Measurements from ENCODE around the gene R3HDM2.
A peak's percentile ranks its signal among the peaks of the same experiment; 100 is the strongest.

The R3HDM2 gene

DNA sequence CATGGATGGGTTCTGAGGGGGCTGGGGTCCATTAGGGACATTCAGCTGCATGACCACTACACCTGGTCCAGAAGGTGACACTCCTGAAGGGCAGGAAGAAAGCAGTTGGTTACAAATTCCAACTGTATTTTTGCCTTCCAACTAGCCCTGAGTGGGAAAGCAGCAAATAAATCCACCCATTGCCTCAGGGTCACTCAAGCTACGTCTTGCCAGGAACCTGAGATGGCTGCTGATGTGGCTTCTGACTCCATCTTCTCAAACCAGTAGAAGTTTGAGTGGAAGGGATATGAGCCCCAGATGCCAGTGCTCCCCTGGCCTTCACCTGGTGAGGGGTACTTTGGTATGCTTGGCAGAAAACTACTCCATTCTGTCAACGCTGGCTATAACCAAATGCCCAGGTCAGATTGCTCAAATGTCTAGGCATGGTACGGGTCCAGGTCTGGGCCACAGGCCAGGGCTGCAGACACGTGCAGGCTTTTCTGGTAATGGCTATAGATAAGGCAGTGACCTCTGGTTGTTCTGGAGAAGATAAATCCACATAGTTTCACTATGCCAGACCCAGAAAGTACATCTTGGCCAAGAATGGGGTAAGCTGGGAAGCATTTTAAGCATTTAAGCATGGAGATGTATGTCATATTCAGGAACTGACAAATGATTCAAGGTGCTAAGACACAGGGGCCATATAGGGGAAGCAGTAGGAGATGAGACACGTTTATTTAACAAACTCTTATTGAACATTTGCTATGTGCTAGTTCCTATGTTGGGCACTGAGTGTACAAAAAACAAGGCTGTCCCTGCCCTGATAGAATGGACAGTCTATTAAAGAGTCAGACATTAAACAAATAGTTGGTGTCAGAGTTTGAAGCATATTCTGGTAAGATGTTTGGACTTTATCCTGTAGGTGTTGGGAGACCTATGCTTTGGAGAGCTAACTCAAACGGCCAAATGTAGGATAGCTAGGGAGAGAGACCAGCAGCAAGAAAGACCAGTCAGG lies 171.6 kb downstream of the R3HDM2 start:
- H3K27ac ChIP-seq (ENCODE audit: insufficient read depth, low read depth, low read length, poor library complexity, severe bottlenecking), result no peak overlapping the region
- H3K9me3 ChIP-seq (ENCODE audit: control insufficient read depth, low read length), result no peaks in the 10 kb centered on the region
- no peaks in the 10 kb centered on the region for H3K27me3 ChIP-seq (ENCODE audit: control insufficient read depth, insufficient read depth, low read length, poor library complexity, severe bottlenecking)
- 89 to 92% methylated on average over 6 of the region's 6 CpGs for WGBS, 2 experiments
- H3K4me3 ChIP-seq (ENCODE audit: insufficient read depth, low read depth, low read length), result no peak overlapping the region
- H3K36me3 ChIP-seq (ENCODE audit: control insufficient read depth, insufficient read depth, low read length), result peaks cover 27% of the 10 kb centered on the region
- peaks cover 27% of the 10 kb centered on the region for H3K4me1 ChIP-seq (ENCODE audit: control insufficient read depth, insufficient read depth, low read length)

DNA sequence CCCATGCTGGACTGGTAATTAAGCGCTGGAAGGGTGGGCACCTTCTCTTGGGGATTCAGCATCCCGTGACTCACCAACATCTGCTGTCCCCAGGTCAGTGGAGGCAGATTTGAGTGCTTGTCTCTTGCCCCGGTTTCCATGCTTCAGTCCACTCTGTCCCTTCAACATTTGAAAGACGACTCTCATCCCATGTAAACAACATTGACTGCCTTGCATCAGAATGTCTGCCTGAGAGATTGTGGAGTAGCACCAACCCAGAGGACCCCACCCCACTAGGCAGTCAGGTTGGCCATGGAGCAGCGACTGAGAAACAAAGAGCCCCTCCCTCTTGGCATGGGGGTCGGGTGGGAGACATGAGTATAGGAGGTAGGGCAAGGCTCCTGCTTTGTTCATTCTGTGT lies 174.9 kb downstream of the R3HDM2 start:
- H3K36me3 ChIP-seq (ENCODE audit: control insufficient read depth, insufficient read depth, low read length), result peaks cover 27% of the 10 kb centered on the region
- 95 to 97% methylated on average over 6 of the region's 6 CpGs for WGBS, 2 experiments
- peaks cover 7% of the 10 kb centered on the region for H3K4me1 ChIP-seq (ENCODE audit: control insufficient read depth, insufficient read depth, low read length)

GRCh38 chr12:57254506-57255280 lies 176.2 kb downstream of the R3HDM2 start:
- no peak overlapping the region for H3K27ac ChIP-seq (ENCODE audit: insufficient read depth, low read depth, low read length, poor library complexity, severe bottlenecking)
- H3K9me3 ChIP-seq (ENCODE audit: control insufficient read depth, low read length), result no peaks in the 10 kb centered on the region
- no peaks in the 10 kb centered on the region for H3K27me3 ChIP-seq (ENCODE audit: control insufficient read depth, insufficient read depth, low read length, poor library complexity, severe bottlenecking)
- H3K36me3 ChIP-seq (ENCODE audit: control insufficient read depth, insufficient read depth, low read length), result peaks cover 27% of the 10 kb centered on the region
- no peaks in the 10 kb centered on the region for H3K4me1 ChIP-seq (ENCODE audit: control insufficient read depth, insufficient read depth, low read length)
- WGBS, 2 experiments, result 96 to 97% methylated on average over 14 of the region's 14 CpGs
- H3K4me3 ChIP-seq (ENCODE audit: insufficient read depth, low read depth, low read length), result no peak overlapping the region

More for the DNA sequence above, 174.9 kb downstream of the R3HDM2 start:
- H3K9me3 ChIP-seq (ENCODE audit: control insufficient read depth, low read length), result no peaks in the 10 kb centered on the region
- H3K27ac ChIP-seq (ENCODE audit: insufficient read depth, low read depth, low read length, poor library complexity, severe bottlenecking), result no peak overlapping the region
- H3K4me3 ChIP-seq (ENCODE audit: insufficient read depth, low read depth, low read length), result no peak overlapping the region
- H3K27me3 ChIP-seq (ENCODE audit: control insufficient read depth, insufficient read depth, low read length, poor library complexity, severe bottlenecking), result no peaks in the 10 kb centered on the region

DNA sequence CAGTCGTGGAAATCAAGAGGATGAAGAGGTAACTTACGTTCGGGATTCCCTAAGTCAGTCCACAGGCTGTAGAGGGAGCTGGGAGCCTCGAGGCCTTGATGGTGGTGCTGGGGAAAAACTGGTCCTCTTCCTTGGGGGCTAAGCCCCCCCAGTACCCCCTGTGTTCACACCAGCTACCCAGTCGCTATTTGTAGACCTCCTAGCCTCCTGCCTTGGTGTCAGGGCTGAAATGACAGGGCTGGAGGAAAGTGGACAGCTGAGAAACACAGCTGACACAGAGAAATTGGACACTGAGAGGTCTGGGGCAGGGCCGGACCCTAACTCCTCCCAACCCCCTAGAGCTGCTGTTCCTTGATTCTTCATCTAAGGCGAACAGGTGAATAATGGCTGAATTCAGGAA lies 179.9 kb downstream of the R3HDM2 start, which contains the start of gene STAC3:
Gene STAC3 (minus strand): TSS at position 232 of the 400 bp plus-strand sequence. CDS start 1,551 bp downstream, outside the sequence.
- H3K27me3 ChIP-seq (ENCODE audit: control insufficient read depth, insufficient read depth, low read length, poor library complexity, severe bottlenecking), result no peaks in the 10 kb centered on the region
- 61 to 65% methylated on average over 7 of the region's 7 CpGs for WGBS, 2 experiments
- no peak within 1 kb of the TSS for H3K27ac ChIP-seq (ENCODE audit: insufficient read depth, low read depth, low read length, poor library complexity, severe bottlenecking)
- no peaks in the 10 kb centered on the region for H3K9me3 ChIP-seq (ENCODE audit: control insufficient read depth, low read length)
- H3K36me3 ChIP-seq (ENCODE audit: control insufficient read depth, insufficient read depth, low read length), result peaks cover 4% of the 10 kb centered on the region
- no peak within 1 kb of the TSS for H3K4me3 ChIP-seq (ENCODE audit: insufficient read depth, low read depth, low read length)
- H3K4me1 ChIP-seq (ENCODE audit: control insufficient read depth, insufficient read depth, low read length), result no peaks in the 10 kb centered on the region

- no peak overlapping the region for H3K27ac ChIP-seq (ENCODE audit: insufficient read depth, low read depth, low read length, poor library complexity, severe bottlenecking)
Measured at GRCh38 chr12:57250541-57250940, 180.3 kb downstream of the R3HDM2 start.

GRCh38 chr12:57248934-57249742 lies 181.7 kb downstream of the R3HDM2 start:
- Histone ChIP-seq H3K36me3 (ENCODE audit: control insufficient read depth, insufficient read depth, low read length) (no peaks in the 10 kb centered on the region), H3K9me3 (ENCODE audit: control insufficient read depth, low read length) (no peaks in the 10 kb centered on the region), H3K27ac (ENCODE audit: insufficient read depth, low read depth, low read length, poor library complexity, severe bottlenecking) (no peak overlapping the region), H3K4me3 (ENCODE audit: insufficient read depth, low read depth, low read length) (no peak overlapping the region), H3K4me1 (ENCODE audit: control insufficient read depth, insufficient read depth, low read length) (no peaks in the 10 kb centered on the region), H3K27me3 (ENCODE audit: control insufficient read depth, insufficient read depth, low read length, poor library complexity, severe bottlenecking) (peaks cover 6% of the 10 kb centered on the region)
- WGBS, 2 experiments, result 89 to 93% methylated on average over 7 of the region's 7 CpGs

More at GRCh38 chr12:57250541-57250940, 180.3 kb downstream of the R3HDM2 start:
- H3K4me1 ChIP-seq (ENCODE audit: control insufficient read depth, insufficient read depth, low read length), result no peaks in the 10 kb centered on the region
- H3K9me3 ChIP-seq (ENCODE audit: control insufficient read depth, low read length), result no peaks in the 10 kb centered on the region
- no peak overlapping the region for H3K4me3 ChIP-seq (ENCODE audit: insufficient read depth, low read depth, low read length)
- no peaks in the 10 kb centered on the region for H3K36me3 ChIP-seq (ENCODE audit: control insufficient read depth, insufficient read depth, low read length)
- no peaks in the 10 kb centered on the region for H3K27me3 ChIP-seq (ENCODE audit: control insufficient read depth, insufficient read depth, low read length, poor library complexity, severe bottlenecking)
- WGBS, 2 experiments, result 93 to 95% methylated on average over 1 to 2 of the region's 3 CpGs

GRCh38 chr12:57247041-57247440 lies 183.8 kb downstream of the R3HDM2 start:
- Histone ChIP-seq H3K27ac (ENCODE audit: insufficient read depth, low read depth, low read length, poor library complexity, severe bottlenecking) (no peak overlapping the region), H3K27me3 (ENCODE audit: control insufficient read depth, insufficient read depth, low read length, poor library complexity, severe bottlenecking) (peaks cover 27% of the 10 kb centered on the region), H3K4me1 (ENCODE audit: control insufficient read depth, insufficient read depth, low read length) (peaks cover 6% of the 10 kb centered on the region), H3K36me3 (ENCODE audit: control insufficient read depth, insufficient read depth, low read length) (no peaks in the 10 kb centered on the region), H3K9me3 (ENCODE audit: control insufficient read depth, low read length) (no peaks in the 10 kb centered on the region), H3K4me3 (ENCODE audit: insufficient read depth, low read depth, low read length) (no peak overlapping the region)
- 50 to 65% methylated on average over 1 of the region's 1 CpG for WGBS, 2 experiments

DNA sequence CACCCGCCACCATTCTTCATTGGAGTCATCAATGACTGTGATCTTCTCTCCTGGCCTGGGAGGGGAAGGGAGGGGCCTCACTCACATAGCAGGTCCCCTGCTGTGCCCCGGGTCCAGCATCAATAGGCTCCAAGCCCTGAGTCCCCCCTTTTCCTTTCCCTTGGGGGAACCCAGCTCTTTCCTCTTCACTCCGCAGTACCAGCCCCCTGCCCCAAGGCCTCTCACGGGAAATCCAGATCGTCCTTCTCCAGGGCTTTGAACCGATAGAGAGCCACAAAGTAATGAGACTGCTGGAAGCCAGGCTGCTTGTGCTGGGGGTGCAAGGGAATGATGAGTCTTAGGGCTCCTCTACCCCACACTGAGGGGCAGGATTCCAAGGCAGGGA lies 186.5 kb downstream of the R3HDM2 start:
- H3K4me1 ChIP-seq (ENCODE audit: control insufficient read depth, insufficient read depth, low read length), result peaks cover 31% of the 10 kb centered on the region
- no peaks in the 10 kb centered on the region for H3K36me3 ChIP-seq (ENCODE audit: control insufficient read depth, insufficient read depth, low read length)
- H3K27ac ChIP-seq (ENCODE audit: insufficient read depth, low read depth, low read length, poor library complexity, severe bottlenecking), result no peak overlapping the region
- 81 to 82% methylated on average over 6 of the region's 6 CpGs for WGBS, 2 experiments
- peaks cover 55% of the 10 kb centered on the region for H3K27me3 ChIP-seq (ENCODE audit: control insufficient read depth, insufficient read depth, low read length, poor library complexity, severe bottlenecking)
- no peak overlapping the region for H3K4me3 ChIP-seq (ENCODE audit: insufficient read depth, low read depth, low read length)
- no peaks in the 10 kb centered on the region for H3K9me3 ChIP-seq (ENCODE audit: control insufficient read depth, low read length)

DNA sequence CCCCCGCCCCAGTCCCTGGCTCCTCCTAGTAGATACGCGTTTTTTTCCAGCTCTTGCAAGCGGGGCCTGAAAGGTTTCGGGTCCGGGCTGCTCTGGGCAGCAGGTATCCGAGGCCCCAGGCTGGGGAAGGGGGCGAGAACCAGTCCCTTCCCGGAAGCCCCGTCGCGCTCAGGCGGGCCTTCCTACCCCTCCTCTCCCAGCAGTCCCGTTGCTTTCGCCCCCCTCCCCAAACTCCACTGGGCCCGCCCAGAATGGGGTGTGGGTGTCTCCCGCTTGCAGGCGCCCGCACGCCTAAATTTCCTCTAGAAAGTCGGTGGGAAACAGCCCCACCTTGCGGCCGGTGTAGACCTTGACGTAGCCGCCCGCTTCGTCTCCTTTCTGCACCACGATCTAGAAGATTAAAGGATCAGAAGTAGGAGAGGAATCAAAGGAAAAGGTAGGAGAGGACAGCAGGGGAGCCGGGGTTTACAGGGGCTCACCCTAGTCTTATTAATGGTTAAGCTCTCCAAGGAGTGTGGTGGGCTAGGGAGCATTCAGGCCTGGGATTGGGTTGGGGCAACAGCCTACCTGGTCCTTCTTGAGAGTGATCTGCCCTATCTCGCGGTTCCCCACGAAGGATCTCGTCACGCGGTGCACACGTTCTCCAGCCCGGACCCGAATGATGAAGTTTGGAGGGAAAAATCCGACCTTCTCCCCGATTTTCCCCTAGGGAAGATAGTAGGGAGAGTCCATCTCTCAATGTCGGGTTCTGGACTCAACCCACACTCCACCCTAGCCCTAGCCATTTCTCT lies 187.1 kb downstream of the R3HDM2 start:
- Histone ChIP-seq H3K4me3 (ENCODE audit: insufficient read depth, low read depth, low read length) (peak overlapping the region; percentile 36), H3K9me3 (ENCODE audit: control insufficient read depth, low read length) (no peaks in the 10 kb centered on the region), H3K36me3 (ENCODE audit: control insufficient read depth, insufficient read depth, low read length) (no peaks in the 10 kb centered on the region), H3K27ac (ENCODE audit: insufficient read depth, low read depth, low read length, poor library complexity, severe bottlenecking) (no peak overlapping the region), H3K27me3 (ENCODE audit: control insufficient read depth, insufficient read depth, low read length, poor library complexity, severe bottlenecking) (peaks cover 61% of the 10 kb centered on the region), H3K4me1 (ENCODE audit: control insufficient read depth, insufficient read depth, low read length) (peaks cover 32% of the 10 kb centered on the region)
- WGBS, 2 experiments, result 22 to 23% methylated on average over 41 of the region's 41 CpGs
